ENCODE measurements around the gene XXYLT1. TPM values are rescaled to one million over a fixed set of nuclear protein-coding genes. Genes with fewer than 3 reads are reported as not detected.
"Not testable (repeated sequence)": the region's sequence is repeated elsewhere in the genome, so short reads cannot be mapped to it uniquely, and the experiment has no call there.

XXYLT1 gene
- total RNA-seq, 1 donor from 2014 or later: 10.5 TPM

DNA sequence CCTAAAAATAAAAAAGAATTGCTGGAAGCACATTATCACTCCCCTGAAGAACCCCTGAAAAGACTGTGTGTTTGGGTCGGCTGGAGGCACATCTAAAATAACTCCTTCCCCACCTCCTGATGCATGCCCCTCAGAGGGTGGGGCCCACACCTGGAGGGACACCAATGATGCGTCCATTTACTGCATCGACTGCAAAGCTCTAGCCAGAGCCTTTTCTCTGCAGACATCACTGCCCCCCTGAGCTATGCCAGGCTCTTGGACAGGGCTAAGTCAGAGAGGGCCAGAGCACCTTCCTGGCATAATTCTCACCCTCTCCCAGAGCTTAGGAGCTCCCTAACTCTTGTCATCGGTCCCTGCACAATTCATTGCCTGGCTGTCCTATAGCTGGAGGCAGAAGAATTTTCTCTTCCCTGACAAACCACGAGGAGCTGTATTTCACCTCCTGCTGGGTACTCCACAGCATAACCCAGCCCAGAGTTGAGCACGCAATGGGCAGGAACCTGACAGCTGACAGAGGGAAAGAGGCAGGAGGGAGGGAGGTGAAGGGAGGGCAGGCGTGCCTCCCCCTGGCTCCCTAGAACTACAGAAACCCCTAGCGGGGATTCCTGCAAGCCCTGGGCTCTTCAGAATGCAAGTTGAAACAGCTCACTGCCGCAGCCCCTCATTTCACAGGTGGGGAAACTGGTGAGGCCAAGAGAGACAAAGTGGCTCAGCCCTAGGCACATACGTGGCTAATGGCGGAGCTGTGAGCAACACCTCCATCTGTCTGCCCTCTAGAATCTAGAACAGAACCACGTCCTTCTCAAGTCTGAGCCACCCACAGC is 46.6 kb downstream of the XXYLT1 start:
- DNase-seq (ENCODE audit: low read depth) (no peak), FAIRE-seq (no peak)

DNA sequence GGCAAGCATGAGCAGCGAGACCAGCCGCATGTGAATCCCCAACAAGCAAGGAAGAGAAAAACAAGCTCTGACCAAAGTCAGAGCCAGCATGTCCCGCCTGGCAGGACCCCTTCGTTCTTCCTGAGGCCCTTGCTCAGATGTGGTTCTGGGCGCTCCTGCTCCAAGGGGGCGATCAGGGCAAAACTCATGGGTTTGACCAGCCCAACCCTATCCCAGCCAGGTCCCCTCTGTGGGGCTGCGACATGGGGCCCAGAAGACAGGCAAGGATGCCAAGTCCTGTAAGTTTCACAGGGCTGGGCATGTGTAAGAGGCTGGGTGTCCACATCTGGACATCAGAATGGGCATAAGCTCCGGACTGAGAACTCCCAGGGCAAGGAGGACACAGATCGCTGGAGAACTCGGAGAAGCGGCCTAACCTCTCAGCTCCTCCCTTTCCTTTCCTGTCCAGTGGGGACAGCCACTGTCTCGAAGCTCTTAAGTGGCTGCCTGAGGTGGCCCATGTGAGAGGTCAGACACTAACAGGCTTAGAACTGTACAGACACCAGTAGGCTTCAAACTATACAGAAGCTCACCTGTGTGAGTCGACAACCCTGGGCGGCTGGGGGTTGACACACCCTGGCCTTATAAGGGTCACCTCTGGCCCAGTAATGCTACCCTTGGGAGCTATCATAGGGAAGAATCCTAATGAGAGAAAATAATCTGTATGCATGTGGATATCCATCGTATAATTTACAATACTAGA is 48.9 kb downstream of the XXYLT1 start:
- FAIRE-seq: no peak
- Histone ChIP-seq H3K27me3 (ENCODE audit: control insufficient read depth, insufficient read depth, low read length) (no peaks in the 10 kb centered on the region), H3K36me3 (ENCODE audit: control insufficient read depth, insufficient read depth, low read length) (peaks cover 2% of the 10 kb centered on the region), H3K4me3 (ENCODE audit: low read depth, low read length) (no peak overlapping the region)
- no peak for DNase-seq (ENCODE audit: low read depth)
- TF ChIP-seq, protein P1, sequence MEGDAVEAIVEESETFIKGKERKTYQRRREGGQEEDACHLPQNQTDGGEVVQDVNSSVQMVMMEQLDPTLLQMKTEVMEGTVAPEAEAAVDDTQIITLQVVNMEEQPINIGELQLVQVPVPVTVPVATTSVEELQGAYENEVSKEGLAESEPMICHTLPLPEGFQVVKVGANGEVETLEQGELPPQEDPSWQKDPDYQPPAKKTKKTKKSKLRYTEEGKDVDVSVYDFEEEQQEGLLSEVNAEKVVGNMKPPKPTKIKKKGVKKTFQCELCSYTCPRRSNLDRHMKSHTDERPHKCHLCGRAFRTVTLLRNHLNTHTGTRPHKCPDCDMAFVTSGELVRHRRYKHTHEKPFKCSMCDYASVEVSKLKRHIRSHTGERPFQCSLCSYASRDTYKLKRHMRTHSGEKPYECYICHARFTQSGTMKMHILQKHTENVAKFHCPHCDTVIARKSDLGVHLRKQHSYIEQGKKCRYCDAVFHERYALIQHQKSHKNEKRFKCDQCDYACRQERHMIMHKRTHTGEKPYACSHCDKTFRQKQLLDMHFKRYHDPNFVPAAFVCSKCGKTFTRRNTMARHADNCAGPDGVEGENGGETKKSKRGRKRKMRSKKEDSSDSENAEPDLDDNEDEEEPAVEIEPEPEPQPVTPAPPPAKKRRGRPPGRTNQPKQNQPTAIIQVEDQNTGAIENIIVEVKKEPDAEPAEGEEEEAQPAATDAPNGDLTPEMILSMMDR (IDR thresholded peaks at IDR 0.05; ENCODE audit: insufficient read depth, low read length, severe bottlenecking): no peak

More for the DNA sequence above, 46.6 kb downstream of the XXYLT1 start:
- H3K27me3 ChIP-seq (ENCODE audit: control insufficient read depth, insufficient read depth, low read length): no peaks in the 10 kb centered on the region
- no peak overlapping the region for H3K4me3 ChIP-seq (ENCODE audit: low read depth, low read length)
- TF ChIP-seq, protein P1 (IDR thresholded peaks at IDR 0.05; ENCODE audit: insufficient read depth, low read length, severe bottlenecking): no peak
- peaks cover 2% of the 10 kb centered on the region for H3K36me3 ChIP-seq (ENCODE audit: control insufficient read depth, insufficient read depth, low read length)

DNA sequence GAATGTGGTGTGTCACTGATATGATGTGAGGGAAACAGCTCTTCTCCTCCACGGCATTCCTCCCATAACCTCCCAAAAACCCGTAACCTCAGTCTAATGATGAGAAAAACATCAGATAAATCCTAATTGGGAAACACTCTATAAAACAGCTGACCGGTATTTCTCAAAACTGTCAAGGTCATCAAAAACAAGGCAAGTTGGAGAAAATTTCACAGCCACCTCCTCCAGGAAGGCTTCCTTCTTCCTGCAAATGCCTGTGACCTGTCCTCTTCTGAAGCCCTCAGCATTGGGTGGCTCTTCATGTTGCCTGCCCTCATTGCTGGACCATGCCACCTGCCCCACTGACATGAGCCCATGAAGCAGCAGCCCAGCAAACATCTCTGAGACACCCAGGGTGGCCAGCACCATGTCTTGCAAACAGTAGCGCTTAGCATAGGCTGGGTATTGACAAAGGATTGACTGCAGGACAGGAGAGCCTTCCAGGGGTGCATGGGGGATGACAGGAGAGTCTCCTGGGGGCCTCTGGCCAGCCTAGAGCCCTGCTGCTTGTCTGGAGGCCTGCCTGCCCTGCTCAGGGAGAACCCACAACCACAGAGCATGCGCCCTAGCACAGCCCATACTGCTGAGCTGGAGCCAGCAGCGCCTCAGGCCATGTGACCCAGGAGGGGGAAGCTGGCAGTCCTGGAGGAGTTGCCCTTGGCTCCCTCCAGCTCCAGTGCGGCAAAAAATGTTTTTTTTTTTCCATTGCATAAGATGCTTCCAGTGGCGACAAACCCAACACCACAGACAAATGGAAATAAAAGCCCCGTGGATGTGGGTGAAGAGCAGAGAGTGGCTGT is 49.7 kb downstream of the XXYLT1 start:
- Histone ChIP-seq H3K36me3 (ENCODE audit: control insufficient read depth, insufficient read depth, low read length) (peaks cover 2% of the 10 kb centered on the region), H3K4me3 (ENCODE audit: low read depth, low read length) (no peak overlapping the region), H3K27me3 (ENCODE audit: control insufficient read depth, insufficient read depth, low read length) (no peaks in the 10 kb centered on the region)
- TF ChIP-seq, protein P1 (IDR thresholded peaks at IDR 0.05; ENCODE audit: insufficient read depth, low read length, severe bottlenecking): no peak
- no peak for DNase-seq (ENCODE audit: low read depth)
- no peak for FAIRE-seq

DNA sequence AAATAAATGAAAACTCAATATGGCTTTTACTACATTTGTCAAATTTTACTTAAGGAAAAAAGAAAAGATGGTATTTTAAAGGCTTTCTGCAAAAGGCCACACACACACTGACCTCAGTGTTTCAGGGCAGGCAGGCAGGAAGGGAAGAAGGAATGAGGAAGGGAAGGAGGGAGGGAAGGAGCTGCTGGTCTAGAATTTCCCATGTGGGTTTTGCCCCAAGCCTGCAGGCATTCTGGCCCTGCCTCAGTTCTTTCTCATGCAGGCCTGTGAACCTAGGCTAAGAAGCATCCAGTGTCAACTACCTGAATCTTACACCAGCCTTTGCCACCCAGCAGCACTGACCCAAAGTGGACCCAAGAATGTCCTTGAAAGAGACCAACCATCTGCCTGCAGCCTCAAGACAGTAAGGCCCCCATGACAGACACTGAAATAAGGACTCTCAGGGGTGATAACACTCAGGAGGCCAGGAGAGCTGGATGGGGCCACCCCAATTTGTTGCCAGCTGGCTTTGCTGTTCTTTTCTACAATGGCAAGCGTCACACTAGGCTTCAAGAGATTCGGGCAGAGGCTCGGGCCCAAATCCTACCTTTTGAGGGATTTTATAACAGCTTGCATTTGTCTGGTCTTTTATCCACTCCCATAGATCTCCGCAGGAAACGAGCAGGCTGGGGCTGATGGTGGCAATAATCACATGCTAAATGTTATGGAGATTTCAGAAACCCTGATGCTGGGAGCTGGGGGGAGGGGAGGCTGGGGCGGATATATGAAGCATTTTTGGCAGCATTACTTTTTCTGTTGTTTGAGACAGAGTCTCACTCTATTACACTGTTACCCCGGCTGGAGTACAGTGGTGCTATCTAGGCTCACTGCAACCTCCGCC is 51.4 kb downstream of the XXYLT1 start:
- TF ChIP-seq, protein P1 (IDR thresholded peaks at IDR 0.05; ENCODE audit: insufficient read depth, low read length, severe bottlenecking): no peak
- no peaks in the 10 kb centered on the region for H3K36me3 ChIP-seq (ENCODE audit: control insufficient read depth, insufficient read depth, low read length)
- H3K27me3 ChIP-seq (ENCODE audit: control insufficient read depth, insufficient read depth, low read length): no peaks in the 10 kb centered on the region
- no peak for DNase-seq (ENCODE audit: low read depth)
- FAIRE-seq: no peak
- no peak overlapping the region for H3K4me3 ChIP-seq (ENCODE audit: low read depth, low read length)

DNA sequence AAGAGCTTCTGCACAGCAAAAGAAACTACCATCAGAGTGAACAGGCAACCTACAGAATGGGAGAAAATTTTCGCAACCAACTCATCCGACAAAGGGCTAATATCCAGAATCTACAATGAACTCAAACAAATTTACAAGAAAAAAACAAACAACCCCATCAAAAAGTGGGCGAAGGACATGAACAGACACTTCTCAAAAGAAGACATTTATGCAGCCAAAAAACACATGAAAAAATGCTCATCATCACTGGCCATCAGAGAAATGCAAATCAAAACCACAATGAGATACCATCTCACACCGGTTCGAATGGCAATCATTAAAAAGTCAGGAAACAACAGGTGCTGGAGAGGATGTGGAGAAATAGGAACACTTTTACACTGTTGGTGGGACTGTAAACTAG is 52.6 kb downstream of the XXYLT1 start:
- FAIRE-seq; H3K36me3 ChIP-seq (ENCODE audit: control insufficient read depth, insufficient read depth, low read length); H3K4me3 ChIP-seq (ENCODE audit: low read depth, low read length); H3K27me3 ChIP-seq (ENCODE audit: control insufficient read depth, insufficient read depth, low read length); DNase-seq (ENCODE audit: low read depth): not testable (repeated sequence)

DNA sequence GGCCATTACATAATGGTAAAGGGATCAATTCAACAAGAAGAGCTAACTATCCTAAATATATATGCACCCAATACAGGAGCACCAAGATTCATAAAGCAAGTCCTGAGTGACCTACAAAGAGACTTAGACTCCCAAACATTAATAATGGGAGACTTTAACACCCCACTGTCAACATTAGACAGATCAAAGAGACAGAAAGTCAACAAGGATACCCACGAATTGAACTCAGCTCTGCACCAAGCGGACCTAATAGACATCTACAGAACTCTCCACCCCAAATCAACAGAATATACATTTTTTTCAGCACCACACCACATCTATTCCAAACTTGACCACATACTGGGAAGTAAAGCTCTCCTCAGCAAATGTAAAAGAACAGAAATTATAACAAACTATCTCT is 55.4 kb downstream of the XXYLT1 start:
- DNase-seq (ENCODE audit: low read depth); H3K4me3 ChIP-seq (ENCODE audit: low read depth, low read length); H3K36me3 ChIP-seq (ENCODE audit: control insufficient read depth, insufficient read depth, low read length); FAIRE-seq; H3K27me3 ChIP-seq (ENCODE audit: control insufficient read depth, insufficient read depth, low read length): not testable (repeated sequence)
